ENCODE results near the gene DEFB121.

DNA sequence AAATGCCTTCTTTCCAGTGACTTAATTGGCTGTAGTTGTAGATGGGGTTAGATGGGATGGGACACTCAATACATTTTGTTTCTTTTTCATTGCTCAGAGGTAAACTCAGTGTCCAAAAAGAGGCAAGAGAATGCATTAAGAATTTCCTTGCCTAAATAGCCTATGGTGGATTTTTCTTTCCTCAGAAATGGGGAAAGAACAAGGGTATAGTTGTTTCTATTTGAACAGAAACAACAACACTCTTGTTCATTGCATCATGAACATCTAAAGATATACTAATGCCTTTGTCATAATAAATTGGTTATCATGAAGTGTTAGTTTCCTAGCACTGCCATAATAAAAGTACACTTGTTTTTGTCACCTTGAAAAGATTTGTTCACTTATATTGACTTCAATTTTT is 19.8 kb upstream of the DEFB121 start:
- TF ChIP-seq, protein P1, sequence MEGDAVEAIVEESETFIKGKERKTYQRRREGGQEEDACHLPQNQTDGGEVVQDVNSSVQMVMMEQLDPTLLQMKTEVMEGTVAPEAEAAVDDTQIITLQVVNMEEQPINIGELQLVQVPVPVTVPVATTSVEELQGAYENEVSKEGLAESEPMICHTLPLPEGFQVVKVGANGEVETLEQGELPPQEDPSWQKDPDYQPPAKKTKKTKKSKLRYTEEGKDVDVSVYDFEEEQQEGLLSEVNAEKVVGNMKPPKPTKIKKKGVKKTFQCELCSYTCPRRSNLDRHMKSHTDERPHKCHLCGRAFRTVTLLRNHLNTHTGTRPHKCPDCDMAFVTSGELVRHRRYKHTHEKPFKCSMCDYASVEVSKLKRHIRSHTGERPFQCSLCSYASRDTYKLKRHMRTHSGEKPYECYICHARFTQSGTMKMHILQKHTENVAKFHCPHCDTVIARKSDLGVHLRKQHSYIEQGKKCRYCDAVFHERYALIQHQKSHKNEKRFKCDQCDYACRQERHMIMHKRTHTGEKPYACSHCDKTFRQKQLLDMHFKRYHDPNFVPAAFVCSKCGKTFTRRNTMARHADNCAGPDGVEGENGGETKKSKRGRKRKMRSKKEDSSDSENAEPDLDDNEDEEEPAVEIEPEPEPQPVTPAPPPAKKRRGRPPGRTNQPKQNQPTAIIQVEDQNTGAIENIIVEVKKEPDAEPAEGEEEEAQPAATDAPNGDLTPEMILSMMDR (optimal IDR thresholded peaks at IDR 0.05 in 1 of 3, IDR thresholded peaks at IDR 0.05 in 1 of 3, conservative IDR thresholded peaks at IDR 0.05 in 1 of 3; ENCODE audit: extremely low read depth in 1 of 3, insufficient read depth in 2 of 3, low read length in 3 of 3), result no peak
- no peak for TF ChIP-seq EZH2 (IDR thresholded peaks at IDR 0.05; ENCODE audit: low read length)

Measured in keratinocyte (primary cell).